Measurements from ENCODE around the gene SPR. TPM values are rescaled to one million over a fixed set of nuclear protein-coding genes. Genes with fewer than 3 reads are reported as not detected.

SPR gene
- total and polyA plus RNA-seq, 2 donors from 2014 or later: 29.9 to 102 TPM

GRCh38 chr2:72908741-72909140 lies 21.5 kb downstream of the SPR start:
- Histone ChIP-seq H3K9ac (ENCODE audit: low read length in 3 of 3) (no peak overlapping the region), H3K27me3 (ENCODE audit: control insufficient read depth, insufficient read depth, low read length) (peaks cover 32% of the 10 kb centered on the region), H3K9me3 (ENCODE audit: control insufficient read depth in 2 of 3, insufficient read depth in 1 of 3, low read length in 3 of 3) (no peaks in the 10 kb centered on the region), H3K27ac (ENCODE audit: low read depth in 2 of 2, low read length in 2 of 2) (no peak overlapping the region), H3K4me1 (ENCODE audit: control insufficient read depth in 2 of 3, insufficient read depth in 2 of 3, low read depth in 1 of 3, low read length in 3 of 3) (peaks cover 0 to 6% (median 2%) of the 10 kb centered on the region in 3 donors), H3K36me3 (ENCODE audit: control insufficient read depth in 2 of 3, insufficient read depth in 3 of 3, low read length in 3 of 3) (no peaks in the 10 kb centered on the region), H3K4me3 (ENCODE audit: low read length in 3 of 3) (no peak overlapping the region)
- intact Hi-C loops (cut with DNase I): no loop called here
- DNase-seq: no peak
- no peak for FAIRE-seq
- no peak for TF ChIP-seq CTCF (IDR thresholded peaks at IDR 0.05; ENCODE audit: borderline replicate concordance, extremely low read depth, insufficient read depth)

- Histone ChIP-seq H3K36me3 (ENCODE audit: control insufficient read depth in 2 of 3, insufficient read depth in 3 of 3, low read length in 3 of 3) (no peaks in the 10 kb centered on the region), H3K27me3 (ENCODE audit: control insufficient read depth, insufficient read depth, low read length) (peaks cover 40% of the 10 kb centered on the region), H3K4me1 (ENCODE audit: control insufficient read depth in 2 of 3, insufficient read depth in 2 of 3, low read depth in 1 of 3, low read length in 3 of 3) (peaks cover 0 to 14% (median 11%) of the 10 kb centered on the region in 3 donors), H3K9me3 (ENCODE audit: control insufficient read depth in 2 of 3, insufficient read depth in 1 of 3, low read length in 3 of 3) (no peaks in the 10 kb centered on the region), H3K27ac (ENCODE audit: low read depth in 2 of 2, low read length in 2 of 2) (no peak overlapping the region), H3K9ac (ENCODE audit: low read length in 3 of 3) (no peak overlapping the region), H3K4me3 (ENCODE audit: low read length in 3 of 3) (no peak overlapping the region)
- FAIRE-seq (no peak), DNase-seq (peak in 1 of 5 donors; percentile 4)
- intact Hi-C loops (cut with DNase I): no loop called here
- no peak for TF ChIP-seq CTCF (IDR thresholded peaks at IDR 0.05; ENCODE audit: borderline replicate concordance, extremely low read depth, insufficient read depth)
Measured at GRCh38 chr2:72911256-72911655, 24.0 kb downstream of the SPR start.

GRCh38 chr2:72913486-72914205 lies 26.4 kb downstream of the SPR start:
- H3K4me1 ChIP-seq (ENCODE audit: control insufficient read depth in 2 of 3, insufficient read depth in 2 of 3, low read depth in 1 of 3, low read length in 3 of 3): peaks cover 0 to 17% (median 14%) of the 10 kb centered on the region in 3 donors
- FAIRE-seq (no peak), DNase-seq (peak in 1 of 5 donors; percentile 11)
- intact Hi-C loops (cut with DNase I): no loop called here
- H3K4me3 ChIP-seq (ENCODE audit: low read length in 3 of 3): no peak overlapping the region
- peaks cover 46% of the 10 kb centered on the region for H3K27me3 ChIP-seq (ENCODE audit: control insufficient read depth, insufficient read depth, low read length)
- no peaks in the 10 kb centered on the region for H3K9me3 ChIP-seq (ENCODE audit: control insufficient read depth in 2 of 3, insufficient read depth in 1 of 3, low read length in 3 of 3)
- no peak overlapping the region for H3K27ac ChIP-seq (ENCODE audit: low read depth in 2 of 2, low read length in 2 of 2)
- H3K36me3 ChIP-seq (ENCODE audit: control insufficient read depth in 2 of 3, insufficient read depth in 3 of 3, low read length in 3 of 3): no peaks in the 10 kb centered on the region
- H3K9ac ChIP-seq (ENCODE audit: low read length in 3 of 3): no peak overlapping the region
- TF ChIP-seq CTCF (IDR thresholded peaks at IDR 0.05; ENCODE audit: borderline replicate concordance, extremely low read depth, insufficient read depth): no peak
